ENCODE data around the gene SMIM14.

Gene SMIM14

GRCh38 chr4:39568805-39569204 is 69.9 kb downstream of the SMIM14 start:
- Histone ChIP-seq H3K9me3 (no peaks in the 10 kb centered on the region), H3K27ac (no peak overlapping the region)
- TF ChIP-seq CTCF (IDR thresholded peaks at IDR 0.05) = no peak

GRCh38 chr4:39565878-39566600 is 72.6 kb downstream of the SMIM14 start:
- TF ChIP-seq CTCF (IDR thresholded peaks at IDR 0.05) = no peak
- no peaks in the 10 kb centered on the region for H3K4me1 ChIP-seq (ENCODE audit: control insufficient read depth in 1 of 2, insufficient read depth in 1 of 2, low read depth in 1 of 2, low read length in 1 of 2)
- H3K9me3 ChIP-seq = no peaks in the 10 kb centered on the region
- H3K27me3 ChIP-seq = no peaks in the 10 kb centered on the region
- H3K27ac ChIP-seq = no peak overlapping the region
- no peaks in the 10 kb centered on the region for H3K36me3 ChIP-seq
- H3K4me3 ChIP-seq (ENCODE audit: low read depth in 1 of 2, low read length in 1 of 2) = no peak overlapping the region

More at GRCh38 chr4:39568805-39569204, 69.9 kb downstream of the SMIM14 start:
- H3K4me3 ChIP-seq (ENCODE audit: low read depth in 1 of 2, low read length in 1 of 2) = no peak overlapping the region
- no peaks in the 10 kb centered on the region for H3K27me3 ChIP-seq
- no peaks in the 10 kb centered on the region for H3K4me1 ChIP-seq (ENCODE audit: control insufficient read depth in 1 of 2, insufficient read depth in 1 of 2, low read depth in 1 of 2, low read length in 1 of 2)
- H3K36me3 ChIP-seq = no peaks in the 10 kb centered on the region

- H3K36me3 ChIP-seq = no peaks in the 10 kb centered on the region
- H3K9me3 ChIP-seq = no peaks in the 10 kb centered on the region
- no peak overlapping the region for H3K27ac ChIP-seq
- no peaks in the 10 kb centered on the region for H3K27me3 ChIP-seq
- TF ChIP-seq CTCF (IDR thresholded peaks at IDR 0.05) = no peak
- H3K4me1 ChIP-seq (ENCODE audit: control insufficient read depth in 1 of 2, insufficient read depth in 1 of 2, low read depth in 1 of 2, low read length in 1 of 2) = no peaks in the 10 kb centered on the region
- no peak overlapping the region for H3K4me3 ChIP-seq (ENCODE audit: low read depth in 1 of 2, low read length in 1 of 2)
Observed at GRCh38 chr4:39563346-39563847, 75.3 kb downstream of the SMIM14 start.

GRCh38 chr4:39562792-39563191 is 75.9 kb downstream of the SMIM14 start:
- Histone ChIP-seq H3K9me3 (no peaks in the 10 kb centered on the region), H3K27ac (no peak overlapping the region), H3K27me3 (no peaks in the 10 kb centered on the region), H3K4me1 (ENCODE audit: control insufficient read depth in 1 of 2, insufficient read depth in 1 of 2, low read depth in 1 of 2, low read length in 1 of 2) (no peaks in the 10 kb centered on the region), H3K4me3 (ENCODE audit: low read depth in 1 of 2, low read length in 1 of 2) (no peak overlapping the region), H3K36me3 (no peaks in the 10 kb centered on the region)
- TF ChIP-seq CTCF (IDR thresholded peaks at IDR 0.05) = no peak

GRCh38 chr4:39559626-39560025 is 79.0 kb downstream of the SMIM14 start:
- H3K4me3 ChIP-seq (ENCODE audit: low read depth in 1 of 2, low read length in 1 of 2) = no peak overlapping the region
- H3K9me3 ChIP-seq = no peaks in the 10 kb centered on the region
- H3K27ac ChIP-seq = no peak overlapping the region
- no peak for TF ChIP-seq CTCF (IDR thresholded peaks at IDR 0.05)
- H3K36me3 ChIP-seq = peaks cover 12% of the 10 kb centered on the region
- H3K4me1 ChIP-seq (ENCODE audit: control insufficient read depth in 1 of 2, insufficient read depth in 1 of 2, low read depth in 1 of 2, low read length in 1 of 2) = no peaks in the 10 kb centered on the region
- H3K27me3 ChIP-seq = no peaks in the 10 kb centered on the region

Data from neutrophil (primary cell).